NB4 (cell line): ENCODE results near the gene CDH23.

Source experiments
- CTCF ChIP-seq: IDR thresholded peaks from one replicate; pipeline ENCODE4 v1.5.1; 2012; ENCODE audit warnings: low read depth, low read length
- MAX ChIP-seq: IDR thresholded peaks from 2 replicates; pipeline ENCODE4 v1.6.1; 2011; ENCODE audit warnings: low read depth, low read length

- no peak for TF ChIP-seq MAX
- TF ChIP-seq CTCF = peak; percentile 10
Observed at GRCh38 chr10:71431239-71432100, 34.8 kb downstream of the CDH23 start.
